VCaP (cell line): ENCODE data around the gene PTGER4.
A peak's percentile ranks its signal among the peaks of the same experiment; 100 is the strongest.

Experiments used
- H3K27ac ChIP-seq: fragments of 450-650 bp; 2 replicates; pipeline ENCODE4 v1.5.1; 2017
- TF ChIP-seq, protein P1 (sequence below): fragments of 450-650 bp; conservative IDR thresholded peaks from 2 replicates; pipeline ENCODE4 v1.5.1; 2017; ENCODE audit warnings: mild to moderate bottlenecking, moderate library complexity

Gene PTGER4

GRCh38 chr5:40685976-40686486 is 6.3 kb downstream of the PTGER4 start:
- TF ChIP-seq, protein P1, sequence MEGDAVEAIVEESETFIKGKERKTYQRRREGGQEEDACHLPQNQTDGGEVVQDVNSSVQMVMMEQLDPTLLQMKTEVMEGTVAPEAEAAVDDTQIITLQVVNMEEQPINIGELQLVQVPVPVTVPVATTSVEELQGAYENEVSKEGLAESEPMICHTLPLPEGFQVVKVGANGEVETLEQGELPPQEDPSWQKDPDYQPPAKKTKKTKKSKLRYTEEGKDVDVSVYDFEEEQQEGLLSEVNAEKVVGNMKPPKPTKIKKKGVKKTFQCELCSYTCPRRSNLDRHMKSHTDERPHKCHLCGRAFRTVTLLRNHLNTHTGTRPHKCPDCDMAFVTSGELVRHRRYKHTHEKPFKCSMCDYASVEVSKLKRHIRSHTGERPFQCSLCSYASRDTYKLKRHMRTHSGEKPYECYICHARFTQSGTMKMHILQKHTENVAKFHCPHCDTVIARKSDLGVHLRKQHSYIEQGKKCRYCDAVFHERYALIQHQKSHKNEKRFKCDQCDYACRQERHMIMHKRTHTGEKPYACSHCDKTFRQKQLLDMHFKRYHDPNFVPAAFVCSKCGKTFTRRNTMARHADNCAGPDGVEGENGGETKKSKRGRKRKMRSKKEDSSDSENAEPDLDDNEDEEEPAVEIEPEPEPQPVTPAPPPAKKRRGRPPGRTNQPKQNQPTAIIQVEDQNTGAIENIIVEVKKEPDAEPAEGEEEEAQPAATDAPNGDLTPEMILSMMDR = no peak
- peak overlapping the region; percentile 28; the same call in 1 of the 2 replicates for H3K27ac ChIP-seq

DNA sequence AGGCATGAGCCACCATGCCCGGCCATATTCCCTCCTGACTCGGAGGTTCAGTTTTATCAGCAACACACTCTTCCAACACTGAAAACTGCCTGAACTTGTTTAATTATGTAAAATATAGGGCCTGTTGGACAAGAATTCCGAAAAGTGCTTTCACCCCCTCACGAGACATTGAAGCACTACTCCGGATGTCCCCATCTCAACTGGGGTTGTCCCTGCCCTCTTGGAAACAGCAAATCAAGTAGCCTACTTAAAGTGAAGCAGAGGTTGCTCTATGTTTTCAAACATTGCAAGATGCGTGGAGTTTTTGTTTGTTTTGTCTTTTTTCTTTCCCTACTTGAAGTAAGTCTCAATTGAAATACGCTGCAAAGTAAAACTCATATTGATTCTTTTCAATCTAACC is 7.6 kb downstream of the PTGER4 start:
- TF ChIP-seq, protein P1 = no peak
- peak overlapping the region; percentile 22; the same call in 1 of the 2 replicates for H3K27ac ChIP-seq

DNA sequence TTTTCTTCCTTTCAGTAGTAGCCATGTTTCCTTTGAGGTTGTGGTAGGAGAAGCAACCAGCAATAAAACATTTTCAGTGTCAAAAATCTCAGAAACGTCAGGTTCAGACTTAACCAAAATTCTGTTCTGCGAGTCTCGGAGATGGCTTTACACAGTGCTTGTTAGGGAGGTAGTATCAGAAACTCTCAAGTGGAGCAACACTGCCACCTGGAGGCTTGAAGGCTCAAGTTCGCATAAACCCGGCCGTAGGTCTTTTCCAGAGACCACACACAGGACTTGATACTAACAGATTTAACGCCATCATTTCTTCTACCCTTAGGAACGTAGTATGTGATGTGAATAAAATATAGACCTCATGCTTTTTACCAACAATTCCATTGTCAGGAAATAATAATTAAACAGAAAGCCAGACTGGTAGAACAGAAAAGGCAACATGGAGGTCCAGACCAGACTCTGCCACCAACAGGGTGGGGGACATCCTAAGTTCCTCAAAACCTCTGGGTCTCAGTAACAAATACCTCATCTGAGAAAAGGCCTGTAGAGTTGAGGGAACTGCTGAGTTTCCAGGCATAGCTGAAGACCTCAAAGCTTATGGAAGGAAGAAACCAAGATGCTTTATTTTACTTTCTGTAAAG is 8.5 kb downstream of the PTGER4 start:
- TF ChIP-seq, protein P1 = peak; percentile 91
- H3K27ac ChIP-seq = peak overlapping the region; percentile 22; the same call in 1 of the 2 replicates

DNA sequence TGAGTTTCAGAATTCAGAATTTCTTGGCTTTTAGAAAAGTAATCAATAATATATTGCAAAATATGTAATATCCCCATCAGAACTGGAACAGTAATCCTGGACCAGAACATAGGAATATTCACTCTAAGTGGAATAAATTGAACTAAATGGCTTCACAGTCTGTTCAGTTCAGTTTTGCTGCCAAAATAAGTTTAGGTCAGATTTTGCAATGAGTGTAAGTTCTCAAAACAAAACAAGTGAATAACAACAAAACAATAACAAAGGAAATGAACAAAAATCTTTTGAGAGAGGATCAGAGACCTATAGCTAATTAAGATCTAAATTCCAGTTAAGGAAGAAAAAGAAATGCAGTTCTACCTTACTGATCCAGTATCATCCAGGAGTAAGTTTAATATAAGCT is 9.3 kb downstream of the PTGER4 start:
- TF ChIP-seq, protein P1 = no peak
- no peak overlapping the region for H3K27ac ChIP-seq

DNA sequence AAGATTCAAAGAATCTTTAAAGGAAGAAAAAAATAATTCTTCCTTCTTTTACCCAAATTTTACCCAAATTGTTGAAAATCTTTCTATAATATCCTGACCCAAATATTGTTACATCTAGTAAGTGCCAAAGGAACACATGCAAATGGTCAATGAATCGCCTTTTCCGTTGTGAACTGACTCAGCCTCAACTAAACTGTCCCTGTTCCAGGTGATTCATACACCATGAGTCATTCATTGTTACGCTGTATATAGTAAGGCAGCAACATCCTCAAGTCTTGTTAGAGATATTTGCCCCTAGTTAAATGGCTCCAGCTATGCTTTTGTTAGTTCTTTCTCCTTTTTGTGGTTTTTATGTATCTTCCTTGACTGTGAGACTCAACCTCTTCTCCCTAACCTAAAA is 9.7 kb downstream of the PTGER4 start:
- no peak overlapping the region for H3K27ac ChIP-seq
- TF ChIP-seq, protein P1 = no peak

DNA sequence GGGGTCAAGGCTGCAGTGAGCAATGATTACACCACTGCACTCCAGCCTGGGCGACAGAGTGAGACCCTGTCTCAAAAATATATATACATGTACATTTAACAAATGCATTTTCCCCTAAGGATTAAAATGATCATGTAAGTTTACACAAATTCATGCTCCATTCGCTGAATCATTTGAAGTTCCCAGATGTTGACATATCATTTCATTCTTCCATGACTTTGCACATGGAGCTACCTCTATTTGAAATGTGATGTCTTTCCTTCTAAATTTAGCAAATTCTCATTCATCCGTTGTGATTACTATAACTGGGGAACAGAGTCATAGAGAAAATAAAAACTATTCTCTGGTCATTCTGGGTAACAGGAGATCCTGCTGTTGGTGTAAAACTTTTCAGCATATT is 10.6 kb downstream of the PTGER4 start:
- no peak overlapping the region for H3K27ac ChIP-seq

GRCh38 chr5:40691894-40692293 is 12.2 kb downstream of the PTGER4 start:
- H3K27ac ChIP-seq = no peak overlapping the region
- TF ChIP-seq, protein P1 = no peak

More for the DNA sequence above, 10.6 kb downstream of the PTGER4 start:
- TF ChIP-seq, protein P1 = no peak
